HPDE6-E6E7 (cell line): ENCODE data around the gene PRKAA2.
A peak's percentile ranks its signal among the peaks of the same experiment; 100 is the strongest.

Source experiments
- DNase-seq: peaks from one replicate; pipeline ENCODE4 v3.0.0; 2011; ENCODE audit warnings: missing footprints; ENCODE audit errors: extremely low spot score

The PRKAA2 gene

GRCh38 chr1:56654126-56654923 lies 9.2 kb downstream of the PRKAA2 start:
- no peak for DNase-seq

GRCh38 chr1:56655991-56656613 lies 11.0 kb downstream of the PRKAA2 start:
- DNase-seq = no peak

- DNase-seq = no peak
Measured at GRCh38 chr1:56658254-56658653, 13.1 kb downstream of the PRKAA2 start.

- no peak for DNase-seq
Measured at GRCh38 chr1:56660293-56660692, 15.2 kb downstream of the PRKAA2 start.

- no peak for DNase-seq
Measured at GRCh38 chr1:56663846-56664245, 18.7 kb downstream of the PRKAA2 start.

GRCh38 chr1:56665384-56665783 lies 20.3 kb downstream of the PRKAA2 start:
- no peak for DNase-seq

GRCh38 chr1:56666112-56666608 lies 21.0 kb downstream of the PRKAA2 start:
- no peak for DNase-seq

- no peak for DNase-seq
Measured at GRCh38 chr1:56670350-56670749, 25.2 kb downstream of the PRKAA2 start.

- no peak for DNase-seq
Measured at GRCh38 chr1:56671085-56671484, 26.0 kb downstream of the PRKAA2 start.

- DNase-seq = no peak
Measured at GRCh38 chr1:56671542-56671941, 26.4 kb downstream of the PRKAA2 start.

GRCh38 chr1:56672579-56672978 lies 27.5 kb downstream of the PRKAA2 start:
- DNase-seq = no peak

GRCh38 chr1:56675763-56676162 lies 30.6 kb downstream of the PRKAA2 start:
- DNase-seq = no peak

- DNase-seq = peak; percentile 9
Measured at GRCh38 chr1:56676571-56677035, 31.5 kb downstream of the PRKAA2 start.

GRCh38 chr1:56683569-56683968 lies 38.5 kb downstream of the PRKAA2 start:
- no peak for DNase-seq

GRCh38 chr1:56686169-56686568 lies 41.1 kb downstream of the PRKAA2 start:
- no peak for DNase-seq

- peak; percentile 79 for DNase-seq
Measured at GRCh38 chr1:56688522-56689026, 43.5 kb downstream of the PRKAA2 start.

- DNase-seq = no peak
Measured at GRCh38 chr1:56696663-56697062, 51.5 kb downstream of the PRKAA2 start.

- no peak for DNase-seq
Measured at GRCh38 chr1:56703747-56704146, 58.6 kb downstream of the PRKAA2 start.

- no peak for DNase-seq
Measured at GRCh38 chr1:56707379-56707778, 62.3 kb downstream of the PRKAA2 start.

GRCh38 chr1:56709269-56709880 lies 64.3 kb downstream of the PRKAA2 start:
- no peak for DNase-seq

- no peak for DNase-seq
Measured at GRCh38 chr1:56709995-56710394, 64.9 kb downstream of the PRKAA2 start.

GRCh38 chr1:56710646-56711045 lies 65.5 kb downstream of the PRKAA2 start:
- DNase-seq = peak; percentile 15
